ENCODE results near the gene BORCS5. TPM values are rescaled to one million over a fixed set of nuclear protein-coding genes. Genes with fewer than 3 reads are reported as not detected.

BORCS5 gene
- total and polyA plus RNA-seq, 2 of the 4 experiments (the other 2 are of a cell fraction), result 14.4 to 18.3 TPM

GRCh38 chr12:12441843-12442461 lies 85.1 kb downstream of the BORCS5 start:
- no peak overlapping the region for H2BK20ac ChIP-seq (ENCODE audit: low read depth, low read length)
- H3K56ac ChIP-seq (ENCODE audit: extremely low read depth, insufficient read depth, low read length), result no peak overlapping the region
- no peaks in the 10 kb centered on the region; a peak in 1 of 4 replicates for H3K79me1 ChIP-seq (ENCODE audit: low read depth in 1 of 2, low read length in 2 of 2)
- no peaks in the 10 kb centered on the region for H4K20me1 ChIP-seq (ENCODE audit: insufficient read depth, low read length)
- DNase-seq (peak; percentile 39), ATAC-seq (ENCODE audit: low read depth) (peak; percentile 13; the same call in 1 of the 2 replicates)
- TF ChIP-seq CHD1 (IDR thresholded peaks at IDR 0.05; ENCODE audit: low read depth, low read length), result no peak
- TF ChIP-seq RCOR1 (IDR thresholded peaks at IDR 0.05; ENCODE audit: insufficient replicate concordance, low read length), result no peak
- no peak for TF ChIP-seq POLR2A (IDR thresholded peaks at IDR 0.05; ENCODE audit: low read depth, low read length)
- no peak for TF ChIP-seq MAFK (IDR thresholded peaks at IDR 0.05; ENCODE audit: low read depth, low read length)
- no peak for TF ChIP-seq NFE2L2 (IDR thresholded peaks at IDR 0.05; ENCODE audit: low read depth, low read length)
- no peak for TF ChIP-seq FOS (IDR thresholded peaks at IDR 0.05; ENCODE audit: low read depth, low read length)
- no peak for TF ChIP-seq MAZ (IDR thresholded peaks at IDR 0.05; ENCODE audit: borderline replicate concordance, low read depth, low read length)
- TF ChIP-seq BHLHE40 (IDR thresholded peaks at IDR 0.05; ENCODE audit: low read depth, low read length), result no peak
- TF ChIP-seq CTCF (conservative IDR thresholded peaks at IDR 0.05; ENCODE audit: low read depth, low read length), result no peak
- no peak for TF ChIP-seq RAD21 (IDR thresholded peaks at IDR 0.05; ENCODE audit: low read length)
- no peak for TF ChIP-seq SMC3 (IDR thresholded peaks at IDR 0.05; ENCODE audit: low read depth, low read length)
- no peak for TF ChIP-seq MXI1 (IDR thresholded peaks at IDR 0.05; ENCODE audit: borderline replicate concordance, low read depth, low read length)
- TF ChIP-seq ELK1 (IDR thresholded peaks at IDR 0.05; ENCODE audit: borderline replicate concordance, low read depth, low read length), result no peak
- TF ChIP-seq USF2 (IDR thresholded peaks at IDR 0.05; ENCODE audit: low read depth, low read length), result no peak
- no peak for TF ChIP-seq RFX5 (IDR thresholded peaks at IDR 0.05; ENCODE audit: low read depth, low read length)
- no peak for TF ChIP-seq CEBPB (IDR thresholded peaks at IDR 0.05; ENCODE audit: low read depth, low read length)
- ChIA-PET CTCF (interaction anchor here (0.6 kb wide), 1 partner anchor 300 kb away, joined by 3 read pairs; no protein-coding TSS in a partner anchor), POLR2A (ENCODE audit: unreplicated experiment) (no interaction called here)
- H3K9ac ChIP-seq (ENCODE audit: low read depth, low read length), result no peak overlapping the region
- no peak overlapping the region for H2AK5ac ChIP-seq (ENCODE audit: low read depth, low read length)
- no peak overlapping the region for H4K91ac ChIP-seq (ENCODE audit: insufficient read depth, low read depth, low read length)
- no peak overlapping the region for H3K4me2 ChIP-seq (ENCODE audit: low read depth, low read length)
- peaks cover 19% of the 10 kb centered on the region for H3K4me1 ChIP-seq (ENCODE audit: control insufficient read depth, insufficient read depth, low read length)
- intact Hi-C loops (cut with micrococcal nuclease) (no loop called here), dilution Hi-C loops (cut with HindIII; ENCODE audit: low sequenced_read_pairs, unreplicated experiment) (no loop called here), in situ Hi-C loops (cut with MboI; ENCODE audit: low sequenced_read_pairs) (no loop called here)
- no peaks in the 10 kb centered on the region for H3K27me3 ChIP-seq (ENCODE audit: control insufficient read depth, insufficient read depth, low read length)
- peak overlapping the region; percentile 17; the same call in 1 of the 2 replicates for H3K14ac ChIP-seq (replicated peaks; ENCODE audit: low read depth, low read length)
- H3K23ac ChIP-seq (ENCODE audit: low read depth, low read length), result no peak overlapping the region
- no peak overlapping the region for H2AFZ ChIP-seq (replicated peaks; ENCODE audit: low read length, poor library complexity)
- no peak overlapping the region for H3K4ac ChIP-seq (ENCODE audit: low read depth, low read length)
- no peak overlapping the region for H3K4me3 ChIP-seq (ENCODE audit: insufficient read depth, low read depth, low read length)
- peak overlapping the region; percentile 37 for H2BK5ac ChIP-seq (ENCODE audit: low read depth, low read length, poor library complexity, severe bottlenecking)
- H3K9me3 ChIP-seq (ENCODE audit: control insufficient read depth, insufficient read depth, low read length), result no peaks in the 10 kb centered on the region
- no peak overlapping the region for H2BK120ac ChIP-seq (ENCODE audit: low read depth, low read length)
- no TSS peak for BruUV-seq (replicated peaks)
- no peak overlapping the region for H4K8ac ChIP-seq (ENCODE audit: low read depth in 2 of 2, low read length in 2 of 2)
- H2BK15ac ChIP-seq (ENCODE audit: low read depth, low read length), result peak overlapping the region; percentile 34; the same call in 1 of the 3 replicates
- 100% methylated on average over 1 of the region's 4 CpGs; no CpG with 5 or more reads in 1 of the 2 experiments for WGBS, 2 experiments (ENCODE audit: extremely low coverage in 2 of 2, insufficient read length in 1 of 2)
- H3K18ac ChIP-seq (ENCODE audit: low read depth, low read length), result no peak overlapping the region; the same call in 1 of the 2 replicates
- no peaks in the 10 kb centered on the region for H3K36me3 ChIP-seq (ENCODE audit: control insufficient read depth, insufficient read depth, low read length)
- no peak overlapping the region for H4K5ac ChIP-seq (ENCODE audit: low read depth, low read length)
- no peak overlapping the region for H3K27ac ChIP-seq (ENCODE audit: insufficient read depth, low read length)
- no peak overlapping the region for H2AK9ac ChIP-seq (replicated peaks; ENCODE audit: low read depth, low read length, poor library complexity)
- H3K9me1 ChIP-seq (ENCODE audit: insufficient read depth, low read length), result peaks cover 8% of the 10 kb centered on the region

Data from IMR-90 (cell line).